Epithelial cell of proximal tubule (primary cell): Measurements from ENCODE around the gene LSAMP. TPM values are rescaled to one million over a fixed set of nuclear protein-coding genes. Genes with fewer than 3 reads are reported as not detected.
A peak's percentile ranks its signal among the peaks of the same experiment; 100 is the strongest.

Experiments used
- DNase-seq: peaks from one replicate; pipeline ENCODE4 v3.0.0-alpha.2; 2011; ENCODE audit warnings: low read depth
- H3K4me3 ChIP-seq: 2 replicates; pipeline ENCODE4 v1.5.1; 2011; ENCODE audit warnings: low read depth, mild to moderate bottlenecking, low read length
- total RNA-seq: library from RNA; depleted of rRNA; stranded (reverse); fragments of >200 nt; gene quantifications from 2 replicates; pipeline ENCODE4 v1.2.3, GENCODE V29; 2015
- TF ChIP-seq, protein P1 (sequence below): conservative IDR thresholded peaks from 2 replicates; pipeline ENCODE4 v1.5.1; 2012; ENCODE audit warnings: low read depth, mild to moderate bottlenecking, low read length

LSAMP gene
- total RNA-seq, 1 donor from 2014 or later: 5.1 TPM

DNA sequence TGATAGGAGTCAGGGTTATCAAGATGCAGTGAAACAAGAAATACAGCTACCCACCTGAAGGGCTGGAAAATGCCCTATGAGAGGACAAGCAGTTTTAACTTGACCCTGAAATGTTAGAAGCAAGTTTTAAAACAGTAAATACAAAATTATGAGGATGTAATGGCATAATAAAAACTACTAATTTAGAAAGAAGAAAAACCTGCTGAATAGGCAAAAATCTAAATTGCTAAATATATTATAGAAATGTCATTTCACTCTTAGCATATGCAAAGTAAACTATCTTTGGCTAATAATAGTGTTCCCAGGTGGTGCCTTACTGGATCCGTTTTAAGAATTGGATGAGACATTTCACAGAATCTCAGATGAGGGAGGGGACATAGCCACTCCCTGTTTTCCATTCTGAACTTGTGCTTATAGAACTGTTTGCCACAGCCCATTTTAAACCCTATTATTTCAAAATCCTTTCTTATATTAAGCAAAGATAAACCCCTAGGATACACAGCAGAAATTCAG lies 294.6 kb downstream of the LSAMP start:
- TF ChIP-seq, protein P1, sequence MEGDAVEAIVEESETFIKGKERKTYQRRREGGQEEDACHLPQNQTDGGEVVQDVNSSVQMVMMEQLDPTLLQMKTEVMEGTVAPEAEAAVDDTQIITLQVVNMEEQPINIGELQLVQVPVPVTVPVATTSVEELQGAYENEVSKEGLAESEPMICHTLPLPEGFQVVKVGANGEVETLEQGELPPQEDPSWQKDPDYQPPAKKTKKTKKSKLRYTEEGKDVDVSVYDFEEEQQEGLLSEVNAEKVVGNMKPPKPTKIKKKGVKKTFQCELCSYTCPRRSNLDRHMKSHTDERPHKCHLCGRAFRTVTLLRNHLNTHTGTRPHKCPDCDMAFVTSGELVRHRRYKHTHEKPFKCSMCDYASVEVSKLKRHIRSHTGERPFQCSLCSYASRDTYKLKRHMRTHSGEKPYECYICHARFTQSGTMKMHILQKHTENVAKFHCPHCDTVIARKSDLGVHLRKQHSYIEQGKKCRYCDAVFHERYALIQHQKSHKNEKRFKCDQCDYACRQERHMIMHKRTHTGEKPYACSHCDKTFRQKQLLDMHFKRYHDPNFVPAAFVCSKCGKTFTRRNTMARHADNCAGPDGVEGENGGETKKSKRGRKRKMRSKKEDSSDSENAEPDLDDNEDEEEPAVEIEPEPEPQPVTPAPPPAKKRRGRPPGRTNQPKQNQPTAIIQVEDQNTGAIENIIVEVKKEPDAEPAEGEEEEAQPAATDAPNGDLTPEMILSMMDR: no peak
- H3K4me3 ChIP-seq: no peak overlapping the region
- DNase-seq: no peak

DNA sequence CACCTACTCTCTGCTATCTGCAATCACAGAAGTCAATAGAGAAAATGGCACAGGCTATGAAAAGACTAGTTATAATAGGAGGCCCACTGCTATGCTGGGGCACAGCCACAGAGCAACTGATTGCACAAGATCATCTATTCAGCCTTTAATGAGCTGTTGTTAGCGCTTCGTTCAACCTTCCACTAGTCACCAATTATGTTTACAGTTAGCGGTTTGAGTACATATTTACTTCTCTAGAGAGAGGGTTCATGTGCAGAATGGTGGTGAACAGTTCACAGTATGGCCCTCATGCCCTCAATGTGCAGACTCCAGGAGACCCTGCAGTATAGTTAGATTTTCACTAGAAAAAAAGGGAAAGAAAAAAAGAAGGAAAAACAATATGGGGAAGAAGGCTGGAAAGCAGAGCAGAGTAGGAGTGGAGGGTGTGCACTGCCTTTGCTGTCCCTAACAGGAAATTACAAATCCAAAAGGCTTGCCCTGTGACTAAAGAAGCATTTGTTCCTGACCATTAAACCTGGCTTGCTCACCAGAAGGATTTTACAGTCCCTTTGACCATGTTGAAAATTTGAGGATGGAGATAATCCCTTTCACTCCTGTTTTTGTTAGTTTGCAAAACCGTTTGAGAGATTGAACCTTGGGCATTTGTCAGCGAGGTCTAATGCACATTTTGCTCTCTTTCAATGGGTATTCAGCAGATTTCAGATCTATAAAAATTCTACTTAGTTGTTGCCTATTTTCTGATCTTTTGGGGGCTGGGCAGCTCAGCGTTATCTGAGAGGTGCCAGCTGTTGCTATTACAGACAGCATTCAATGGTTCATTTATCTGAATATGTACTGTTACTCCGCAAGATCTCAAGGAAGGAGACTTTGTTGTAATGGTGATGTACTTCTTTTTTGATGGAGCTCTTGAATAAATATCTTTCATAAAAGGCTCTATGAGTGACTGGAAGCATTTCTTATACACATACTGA lies 296.1 kb downstream of the LSAMP start:
- peak overlapping the region; percentile 19 for H3K4me3 ChIP-seq
- TF ChIP-seq, protein P1: no peak
- peak; percentile 51 for DNase-seq

DNA sequence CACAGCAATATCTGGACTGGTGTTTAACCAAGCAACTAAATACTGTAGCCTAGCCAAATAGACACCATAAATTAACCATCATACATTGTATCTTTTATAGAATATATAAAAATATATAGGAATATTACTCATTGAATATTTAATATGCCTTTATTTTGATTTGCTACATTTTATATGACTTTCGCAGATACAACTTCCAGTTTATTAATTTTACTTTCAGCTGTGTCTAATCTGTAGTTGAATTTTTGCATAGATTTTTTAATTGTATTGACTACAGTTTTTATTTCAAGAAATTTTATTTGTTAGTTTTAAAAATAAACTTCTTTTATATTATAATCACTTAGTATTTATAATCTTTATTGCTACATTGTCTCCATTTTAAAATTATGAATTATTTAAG lies 299.7 kb downstream of the LSAMP start:
- no peak overlapping the region for H3K4me3 ChIP-seq
- DNase-seq: no peak
- TF ChIP-seq, protein P1: no peak

DNA sequence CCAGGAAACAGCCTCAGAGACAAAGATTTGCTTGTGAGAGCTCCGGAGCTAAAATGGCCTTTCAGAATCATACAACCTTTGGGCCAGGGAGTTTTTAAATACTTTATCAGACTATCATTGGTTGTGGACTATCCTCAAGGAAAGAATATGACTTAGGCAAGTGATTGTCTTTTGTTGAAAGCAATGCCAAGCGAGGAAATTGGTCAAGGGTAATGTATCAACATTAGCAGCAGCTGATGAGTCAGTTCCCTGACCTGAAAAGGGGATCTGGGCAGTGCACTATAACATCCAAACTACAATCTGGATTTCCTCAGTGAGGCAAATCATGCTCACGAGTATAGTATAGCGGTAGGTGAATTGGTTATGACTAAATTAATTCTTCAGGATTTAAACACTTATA lies 303.6 kb downstream of the LSAMP start:
- TF ChIP-seq, protein P1: no peak
- H3K4me3 ChIP-seq: no peak overlapping the region
- peak; percentile 20 for DNase-seq

DNA sequence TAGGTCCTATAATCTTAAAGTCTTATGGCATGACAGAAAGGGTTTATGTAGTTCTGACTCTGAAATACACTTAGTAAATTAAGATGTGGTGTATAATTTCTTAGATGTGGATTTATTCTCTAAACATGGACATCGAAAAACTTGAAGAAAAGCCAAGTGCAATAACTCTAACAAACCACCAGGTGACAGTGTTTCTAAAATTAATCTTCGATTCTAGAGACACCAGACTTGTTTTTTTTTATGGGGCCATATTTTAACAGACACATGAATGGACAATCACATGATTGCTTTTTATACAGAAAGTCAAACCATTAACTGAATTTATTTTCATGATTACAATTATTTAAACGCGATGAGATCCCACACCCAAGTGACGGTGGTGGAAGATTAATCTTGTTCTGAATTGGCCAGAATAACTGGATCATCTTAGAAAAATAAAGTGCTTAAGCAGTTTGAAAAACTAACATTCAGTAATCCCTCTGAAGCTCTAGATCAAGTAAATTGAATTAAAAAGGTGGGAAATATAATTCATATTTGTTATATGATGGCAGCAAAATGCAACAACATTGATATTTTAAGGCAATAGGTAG lies 305.1 kb downstream of the LSAMP start:
- DNase-seq: no peak
- TF ChIP-seq, protein P1: peak; percentile 89
- H3K4me3 ChIP-seq: no peak overlapping the region

DNA sequence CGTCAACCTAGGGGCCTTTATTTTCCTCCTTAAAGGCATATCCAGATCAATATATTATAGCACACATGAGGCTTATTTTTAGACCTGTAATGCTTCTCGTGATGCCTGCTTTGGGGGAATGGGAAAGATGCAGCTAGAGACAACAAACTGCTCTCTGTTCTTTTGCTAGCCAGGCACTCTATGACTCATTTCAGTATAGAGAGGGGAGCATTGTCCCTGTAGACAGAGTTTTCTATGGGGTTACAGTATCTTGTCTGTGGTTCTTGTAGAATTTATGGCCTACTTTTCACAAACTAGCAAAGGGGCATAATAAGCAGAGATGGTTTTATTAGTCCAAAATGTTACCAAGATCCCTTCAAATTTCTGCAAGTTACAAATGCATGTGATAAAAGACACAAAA lies 305.6 kb downstream of the LSAMP start:
- DNase-seq: no peak
- H3K4me3 ChIP-seq: no peak overlapping the region
- TF ChIP-seq, protein P1: no peak
